H9 (cell line): ENCODE data around the gene ANK3. TPM values are rescaled to one million over a fixed set of nuclear protein-coding genes. Genes with fewer than 3 reads are reported as not detected.

Experiments used
- DNase-seq: peaks from one replicate; pipeline ENCODE4 v3.0.0-alpha.2; 2017
- H2AFZ ChIP-seq: one replicate; pipeline ENCODE4 v1.6.1; 2013; ENCODE audit warnings: mild to moderate bottlenecking, low read length, control low read depth, moderate library complexity
- H2AK5ac ChIP-seq: 2 replicates; pipeline ENCODE4 v1.6.1; 2013; ENCODE audit warnings: low read length, control low read depth, mixed read lengths; ENCODE audit not compliant: insufficient read length
- H2BK120ac ChIP-seq: one replicate; pipeline ENCODE4 v1.6.1; 2013; ENCODE audit warnings: low read depth, mild to moderate bottlenecking, low read length, control low read depth, inconsistent platforms; ENCODE audit not compliant: poor library complexity, severe bottlenecking
- H2BK12ac ChIP-seq: 2 replicates; pipeline ENCODE4 v1.6.1; 2013; ENCODE audit warnings: low read length, control low read depth, mixed read lengths, low read depth; ENCODE audit not compliant: insufficient read length
- H2BK15ac ChIP-seq: 2 replicates; pipeline ENCODE4 v1.6.1; 2013; ENCODE audit warnings: low read depth, low read length, control low read depth
- H2BK20ac ChIP-seq: one replicate; pipeline ENCODE4 v1.6.1; 2013; ENCODE audit warnings: low read depth, mild to moderate bottlenecking, low read length, control low read depth, inconsistent platforms; ENCODE audit not compliant: poor library complexity, severe bottlenecking
- H2BK5ac ChIP-seq: 2 replicates; pipeline ENCODE4 v1.6.1; 2013; ENCODE audit warnings: low read length, control low read depth, mixed read lengths; ENCODE audit not compliant: insufficient read length
- H3K14ac ChIP-seq: 2 replicates; pipeline ENCODE4 v1.6.1; 2013; ENCODE audit warnings: low read length, control low read depth; ENCODE audit not compliant: insufficient read depth
- H3K18ac ChIP-seq: 2 replicates; pipeline ENCODE4 v1.6.1; 2013; ENCODE audit warnings: low read depth, mild to moderate bottlenecking, mixed read lengths, low read length, control low read depth; ENCODE audit not compliant: insufficient read length
- H3K23ac ChIP-seq: 2 replicates; pipeline ENCODE4 v1.6.1; 2013; ENCODE audit warnings: low read length, control low read depth, mixed read lengths, low read depth; ENCODE audit not compliant: insufficient read length
- H3K23me2 ChIP-seq: 2 replicates; pipeline ENCODE4 v1.6.1; 2013; ENCODE audit warnings: low read depth, mild to moderate bottlenecking, mixed read lengths, low read length, control low read depth; ENCODE audit not compliant: insufficient read length, poor library complexity, severe bottlenecking
- H3K27ac ChIP-seq: 2 replicates; pipeline ENCODE4 v1.5.1; 2013; ENCODE audit warnings: low read length, control low read depth, mixed read lengths, low read depth; ENCODE audit not compliant: insufficient read length
- H3K27me3 ChIP-seq: 2 replicates; pipeline ENCODE4 v1.6.1; 2013; ENCODE audit warnings: low read length, control low read depth, inconsistent platforms; ENCODE audit not compliant: insufficient read depth
- H3K4ac ChIP-seq: 2 replicates; pipeline ENCODE4 v1.6.1; 2013; ENCODE audit warnings: low read depth, mild to moderate bottlenecking, control low read depth, inconsistent platforms, low read length, moderate library complexity
- H3K4me1 ChIP-seq: 2 replicates; pipeline ENCODE4 v1.6.1; 2013; ENCODE audit warnings: low read length, control low read depth, inconsistent platforms; ENCODE audit not compliant: insufficient read depth
- H3K4me2 ChIP-seq: 2 replicates; pipeline ENCODE4 v1.6.1; 2013; ENCODE audit warnings: low read length, control low read depth, mixed read lengths; ENCODE audit not compliant: insufficient read length, insufficient read depth
- H3K56ac ChIP-seq: 2 replicates; pipeline ENCODE4 v1.6.1; 2013; ENCODE audit warnings: low read depth, mild to moderate bottlenecking, mixed read lengths, low read length, control low read depth; ENCODE audit not compliant: insufficient read length
- H3K79me1 ChIP-seq: 2 replicates; pipeline ENCODE4 v1.6.1; 2013; ENCODE audit warnings: low read depth, mild to moderate bottlenecking, moderate library complexity, low read length, control low read depth, inconsistent platforms; ENCODE audit not compliant: insufficient read depth, poor library complexity, severe bottlenecking
- H3K79me2 ChIP-seq: 2 replicates; pipeline ENCODE4 v1.6.1; 2013; ENCODE audit warnings: low read length, control low read depth, inconsistent platforms; ENCODE audit not compliant: insufficient read depth
- H3K9ac ChIP-seq: 2 replicates; pipeline ENCODE4 v1.6.1; 2013; ENCODE audit warnings: low read length, control low read depth, mixed read lengths; ENCODE audit not compliant: insufficient read length; ENCODE audit errors: extremely low read depth
- H3K9me3 ChIP-seq: one replicate; pipeline ENCODE4 v1.6.1; 2013; ENCODE audit warnings: low read depth, low read length, inconsistent platforms; ENCODE audit not compliant: control insufficient read depth
- H3T11ph ChIP-seq: one replicate; pipeline ENCODE4 v1.6.1; 2013; ENCODE audit warnings: mild to moderate bottlenecking, low read length, control low read depth, inconsistent platforms
- H4K20me1 ChIP-seq: one replicate; pipeline ENCODE4 v1.6.1; 2013; ENCODE audit not compliant: control insufficient read depth, insufficient read length, insufficient read depth
- H4K5ac ChIP-seq: 2 replicates; pipeline ENCODE4 v1.6.1; 2013; ENCODE audit warnings: low read depth, mild to moderate bottlenecking, mixed read lengths, low read length, control low read depth; ENCODE audit not compliant: insufficient read length
- H4K8ac ChIP-seq: replicated peaks from 2 replicates; pipeline ENCODE4 v1.6.1; 2013; ENCODE audit warnings: low read length, control low read depth, mixed read lengths, low read depth; ENCODE audit not compliant: insufficient read length
- H4K91ac ChIP-seq: 2 replicates; pipeline ENCODE4 v1.6.1; 2013; ENCODE audit warnings: low read depth, mild to moderate bottlenecking, moderate library complexity, mixed read lengths, low read length, control low read depth; ENCODE audit not compliant: insufficient read length
- H3K27ac Mint-ChIP-seq, 3 experiments: 2 replicates in 2 of 3; 3 replicates in 1 of 3; pipeline ENCODE4 v1.8.0; 2020 to 2021; ENCODE audit warnings: mixed read lengths in 3 of 3, mild to moderate bottlenecking in 1 of 3, moderate library complexity in 1 of 3
- H3K27me3 Mint-ChIP-seq: 2 replicates; pipeline ENCODE4 v1.8.0; 2021; ENCODE audit warnings: low read depth, mild to moderate bottlenecking, moderate library complexity, mixed read lengths
- H3K36me3 Mint-ChIP-seq, 3 experiments: 2 replicates in 2 of 3; 3 replicates in 1 of 3; pipeline ENCODE4 v1.8.0; 2020 to 2021; ENCODE audit warnings: low read depth in 3 of 3, mixed read lengths in 3 of 3; ENCODE audit not compliant: insufficient read depth in 1 of 3
- H3K4me1 Mint-ChIP-seq, 2 experiments: 2 replicates each; pipeline ENCODE4 v1.8.0; 2020; ENCODE audit warnings: mixed read lengths in 2 of 2
- H3K4me3 Mint-ChIP-seq, 2 experiments: 2 replicates in 1 of 2; 3 replicates in 1 of 2; pipeline ENCODE4 v1.8.0; 2020 to 2021; ENCODE audit warnings: mild to moderate bottlenecking in 2 of 2, mixed read lengths in 2 of 2, moderate library complexity in 1 of 2
- H3K9me3 Mint-ChIP-seq, 2 experiments: 2 replicates in 1 of 2; 3 replicates in 1 of 2; pipeline ENCODE4 v1.8.0; 2020; ENCODE audit warnings: mild to moderate bottlenecking in 2 of 2, mixed read lengths in 2 of 2, moderate library complexity in 1 of 2
- WGBS: extraction: QIAGEN DNeasy Blood & Tissue Kit; methylation state at CpG from one replicate; pipeline ENCODE4 v1.1.7; 2013; ENCODE audit warnings: missing lambda C conversion rate, low lambda C conversion rate, mixed read lengths; ENCODE audit not compliant: insufficient read length; ENCODE audit errors: extremely low coverage; 5-methylcytosine and 5-hydroxymethylcytosine counted together
- total RNA-seq: library from RNA; stranded (reverse); gene quantifications from 2 replicates; pipeline ENCODE4 v1.2.1, GENCODE V29; 2021
- TF ChIP-seq, protein P1 (sequence below): fragments of 200-600 bp; sonication (generic); conservative IDR thresholded peaks from 3 replicates; pipeline ENCODE4 v1.8.0; 2021; ENCODE audit warnings: antibody characterized with exemption, mild to moderate bottlenecking

ANK3 gene
- total RNA-seq, 1 experiment from 2014 or later = 59.6 TPM

DNA sequence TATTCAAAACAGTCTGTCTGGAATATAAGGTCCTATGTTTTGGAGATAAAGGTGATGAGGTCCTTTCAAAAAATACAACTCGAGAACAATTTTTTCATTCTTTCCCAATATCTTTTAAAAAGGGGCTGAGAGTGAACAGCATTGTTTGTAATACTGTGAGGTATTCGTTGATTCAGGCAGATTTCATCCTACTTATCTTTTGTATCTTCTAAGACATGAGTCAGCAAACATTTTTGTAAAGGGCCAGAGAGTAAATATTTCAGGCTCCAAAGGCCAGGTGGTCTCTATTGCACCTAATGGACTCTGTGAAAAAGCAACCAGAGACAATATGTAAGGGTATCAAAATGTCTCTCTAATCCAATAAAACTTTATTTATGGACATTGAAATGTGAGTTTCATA lies 8.1 kb upstream of the ANK3 start:
- H3K79me1 ChIP-seq = no peaks in the 10 kb centered on the region
- H2BK5ac ChIP-seq = no peak overlapping the region
- H3K4ac ChIP-seq = no peak overlapping the region
- H4K8ac ChIP-seq = no peak overlapping the region
- H3K9me3 ChIP-seq = no peaks in the 10 kb centered on the region
- no peak overlapping the region for H3K4me2 ChIP-seq
- H2AK5ac ChIP-seq = no peak overlapping the region
- H3K79me2 ChIP-seq = no peaks in the 10 kb centered on the region
- no peak overlapping the region for H2BK120ac ChIP-seq
- no peak overlapping the region for H2BK20ac ChIP-seq
- no CpG with 5 or more reads among the region's 2 CpGs for WGBS
- no peak overlapping the region for H3T11ph ChIP-seq
- Mint-ChIP-seq H3K9me3 (no peaks in the 10 kb centered on the region), H3K27me3 (no peaks in the 10 kb centered on the region), H3K27ac (no peak overlapping the region), H3K4me3 (no peak overlapping the region), H3K36me3 (no peaks in the 10 kb centered on the region), H3K4me1 (peaks cover 6 to 13% of the 10 kb centered on the region in 2 experiments)
- DNase-seq = no peak
- no peak overlapping the region for H4K91ac ChIP-seq
- H3K23me2 ChIP-seq = no peaks in the 10 kb centered on the region
- H3K27me3 ChIP-seq = no peaks in the 10 kb centered on the region
- H2BK15ac ChIP-seq = no peak overlapping the region
- H2BK12ac ChIP-seq = no peak overlapping the region
- no peak overlapping the region for H3K9ac ChIP-seq
- H3K27ac ChIP-seq = no peak overlapping the region
- H3K18ac ChIP-seq = no peak overlapping the region
- H4K20me1 ChIP-seq = no peaks in the 10 kb centered on the region
- TF ChIP-seq, protein P1, sequence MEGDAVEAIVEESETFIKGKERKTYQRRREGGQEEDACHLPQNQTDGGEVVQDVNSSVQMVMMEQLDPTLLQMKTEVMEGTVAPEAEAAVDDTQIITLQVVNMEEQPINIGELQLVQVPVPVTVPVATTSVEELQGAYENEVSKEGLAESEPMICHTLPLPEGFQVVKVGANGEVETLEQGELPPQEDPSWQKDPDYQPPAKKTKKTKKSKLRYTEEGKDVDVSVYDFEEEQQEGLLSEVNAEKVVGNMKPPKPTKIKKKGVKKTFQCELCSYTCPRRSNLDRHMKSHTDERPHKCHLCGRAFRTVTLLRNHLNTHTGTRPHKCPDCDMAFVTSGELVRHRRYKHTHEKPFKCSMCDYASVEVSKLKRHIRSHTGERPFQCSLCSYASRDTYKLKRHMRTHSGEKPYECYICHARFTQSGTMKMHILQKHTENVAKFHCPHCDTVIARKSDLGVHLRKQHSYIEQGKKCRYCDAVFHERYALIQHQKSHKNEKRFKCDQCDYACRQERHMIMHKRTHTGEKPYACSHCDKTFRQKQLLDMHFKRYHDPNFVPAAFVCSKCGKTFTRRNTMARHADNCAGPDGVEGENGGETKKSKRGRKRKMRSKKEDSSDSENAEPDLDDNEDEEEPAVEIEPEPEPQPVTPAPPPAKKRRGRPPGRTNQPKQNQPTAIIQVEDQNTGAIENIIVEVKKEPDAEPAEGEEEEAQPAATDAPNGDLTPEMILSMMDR = no peak
- H3K4me1 ChIP-seq = no peaks in the 10 kb centered on the region
- H2AFZ ChIP-seq = no peak overlapping the region
- no peak overlapping the region for H3K14ac ChIP-seq
- no peak overlapping the region for H3K23ac ChIP-seq
- no peak overlapping the region for H3K56ac ChIP-seq
- H4K5ac ChIP-seq = no peak overlapping the region
